Mesenchymal stem cell (in vitro differentiated cells and primary cell): ENCODE measurements around the gene BTBD7.

Experiments used
- DNase-seq: peaks from one replicate; pipeline ENCODE4 v3.0.0-alpha.2; 2013
- H2AFZ ChIP-seq: one replicate; pipeline ENCODE4 v1.6.1; 2013; ENCODE audit warnings: low read depth, mild to moderate bottlenecking, control low read depth, inconsistent platforms, low read length, moderate library complexity
- H2AK5ac ChIP-seq: 2 replicates; pipeline ENCODE4 v1.6.1; 2013; ENCODE audit warnings: low read length, moderate library complexity, mild to moderate bottlenecking, inconsistent platforms; ENCODE audit not compliant: severe bottlenecking
- H2BK120ac ChIP-seq: one replicate; pipeline ENCODE4 v1.6.1; 2013; ENCODE audit warnings: low read depth, mild to moderate bottlenecking, inconsistent platforms, low read length, moderate library complexity
- H2BK12ac ChIP-seq, 2 experiments: one replicate each; pipeline ENCODE4 v1.6.1; 2013; ENCODE audit warnings: inconsistent platforms in 2 of 2, low read length in 2 of 2, mild to moderate bottlenecking in 2 of 2, moderate library complexity in 2 of 2, control low read depth in 1 of 2
- H2BK15ac ChIP-seq: one replicate; pipeline ENCODE4 v1.6.1; 2013; ENCODE audit warnings: mild to moderate bottlenecking, low read depth, inconsistent platforms; ENCODE audit not compliant: poor library complexity, severe bottlenecking
- H2BK5ac ChIP-seq: 2 replicates; pipeline ENCODE4 v1.6.1; 2013; ENCODE audit warnings: low read depth, mild to moderate bottlenecking, low read length, control low read depth, inconsistent platforms; ENCODE audit not compliant: poor library complexity, severe bottlenecking
- H3K14ac ChIP-seq, 2 experiments: one replicate each; pipeline ENCODE4 v1.6.1; 2013; ENCODE audit warnings: inconsistent platforms in 2 of 2, low read length in 2 of 2, control low read depth in 1 of 2, mild to moderate bottlenecking in 1 of 2, moderate library complexity in 1 of 2
- H3K18ac ChIP-seq, 2 experiments: one replicate each; pipeline ENCODE4 v1.6.1; 2013; ENCODE audit warnings: inconsistent platforms in 2 of 2, low read length in 2 of 2, control low read depth in 1 of 2, low read depth in 1 of 2, mild to moderate bottlenecking in 1 of 2
- H3K23ac ChIP-seq, 2 experiments: one replicate each; pipeline ENCODE4 v1.6.1; 2013; ENCODE audit warnings: inconsistent platforms in 2 of 2, low read length in 2 of 2, mild to moderate bottlenecking in 2 of 2, moderate library complexity in 2 of 2, control low read depth in 1 of 2
- H3K27ac ChIP-seq: 2 replicates; pipeline ENCODE4 v1.5.1; 2013; ENCODE audit warnings: mild to moderate bottlenecking, moderate library complexity, low read length, control low read depth, inconsistent platforms; ENCODE audit not compliant: poor library complexity, severe bottlenecking
- H3K27me3 ChIP-seq, 2 experiments: 2 replicates each; pipeline versions ENCODE4 v1.6.1 to v1.7.0; 2013; ENCODE audit warnings: low read length in 2 of 2, mild to moderate bottlenecking in 2 of 2, moderate library complexity in 2 of 2, control low read depth in 1 of 2, inconsistent platforms in 1 of 2; ENCODE audit not compliant: control insufficient read depth in 1 of 2, insufficient read depth in 1 of 2
- H3K36me3 ChIP-seq, 2 experiments: 2 replicates each; pipeline versions ENCODE4 v1.6.1 to v1.7.0; 2013; ENCODE audit warnings: low read length in 2 of 2, control low read depth in 1 of 2, inconsistent platforms in 1 of 2, low read depth in 1 of 2, mild to moderate bottlenecking in 1 of 2; ENCODE audit not compliant: insufficient read depth in 2 of 2, control insufficient read depth in 1 of 2
- H3K4ac ChIP-seq, 2 experiments: one replicate each; pipeline ENCODE4 v1.6.1; 2013; ENCODE audit warnings: inconsistent platforms in 2 of 2, low read length in 2 of 2, mild to moderate bottlenecking in 2 of 2, moderate library complexity in 2 of 2, control low read depth in 1 of 2, low read depth in 1 of 2
- H3K4me1 ChIP-seq: 2 replicates; pipeline ENCODE4 v1.6.1; 2013; ENCODE audit warnings: low read depth, low read length, control low read depth; ENCODE audit not compliant: control insufficient read depth, insufficient read depth
- H3K4me2 ChIP-seq: 2 replicates; pipeline ENCODE4 v1.6.1; 2013; ENCODE audit warnings: low read length, mild to moderate bottlenecking, inconsistent platforms; ENCODE audit not compliant: poor library complexity, severe bottlenecking
- H3K4me3 ChIP-seq, 2 experiments: 2 replicates each; pipeline versions ENCODE4 v1.5.1 to v1.7.0; 2013; ENCODE audit warnings: low read length in 2 of 2, mild to moderate bottlenecking in 2 of 2, control low read depth in 1 of 2, low read depth in 1 of 2; ENCODE audit not compliant: insufficient read depth in 1 of 2
- H3K79me1 ChIP-seq: replicated peaks from 2 replicates; pipeline ENCODE4 v1.6.1; 2013; ENCODE audit warnings: mild to moderate bottlenecking, control low read depth, low read length, inconsistent platforms; ENCODE audit not compliant: poor library complexity, severe bottlenecking
- H3K9ac ChIP-seq: 2 replicates; pipeline ENCODE4 v1.7.0; 2013; ENCODE audit warnings: mild to moderate bottlenecking, low read length, moderate library complexity
- H3K9me3 ChIP-seq: 2 replicates; pipeline ENCODE4 v1.7.0; 2013; ENCODE audit warnings: mild to moderate bottlenecking, low read length; ENCODE audit not compliant: control insufficient read depth
- H4K8ac ChIP-seq: one replicate; pipeline ENCODE4 v1.6.1; 2013; ENCODE audit warnings: inconsistent platforms, mild to moderate bottlenecking, low read length, moderate library complexity
- H4K91ac ChIP-seq: one replicate; pipeline ENCODE4 v1.6.1; 2013; ENCODE audit warnings: mild to moderate bottlenecking, low read length, inconsistent platforms
- WGBS: methylation state at CpG from one replicate; pipeline ENCODE4 v1.1.7; 2013; ENCODE audit warnings: mixed read lengths; 5-methylcytosine and 5-hydroxymethylcytosine counted together

BTBD7 gene

DNA sequence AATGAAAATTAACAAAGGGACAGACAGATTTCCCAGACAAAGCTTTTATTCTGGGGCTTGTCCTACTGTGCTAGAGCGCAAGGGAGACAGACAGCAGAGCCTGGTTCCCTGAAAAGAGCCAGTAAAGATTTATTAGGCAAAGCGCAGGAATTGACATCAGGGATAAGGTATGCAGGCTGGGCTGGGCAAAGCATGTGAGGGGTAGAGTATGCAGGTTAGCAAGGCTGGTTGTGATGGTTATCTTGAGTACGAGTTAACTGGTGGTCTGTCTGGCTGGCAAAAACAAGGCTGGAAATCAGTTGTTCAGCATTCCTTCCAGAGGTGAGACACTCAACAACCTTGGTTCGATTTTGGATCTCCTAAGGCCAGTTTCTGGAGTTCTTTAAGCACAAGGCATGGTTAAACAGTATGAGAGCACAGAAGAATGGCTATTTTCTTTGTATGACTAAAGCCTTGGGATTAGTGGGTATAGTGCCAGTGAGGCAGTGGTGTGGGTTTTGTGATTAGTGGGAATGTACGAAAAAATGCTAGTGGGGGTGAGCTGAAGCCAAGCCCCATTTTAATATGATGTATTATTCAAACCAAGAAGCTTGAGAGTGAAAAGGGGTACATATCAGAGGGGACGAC lies 30.9 kb downstream of the BTBD7 start:
- H2BK120ac ChIP-seq: no peak overlapping the region
- no peak overlapping the region for H3K14ac ChIP-seq
- 70% methylated on average over 5 of the region's 6 CpGs for WGBS
- no peaks in the 10 kb centered on the region for H3K36me3 ChIP-seq
- H3K9ac ChIP-seq: no peak overlapping the region
- no peak overlapping the region for H2AFZ ChIP-seq
- no peak overlapping the region for H3K18ac ChIP-seq
- H3K4ac ChIP-seq: no peak overlapping the region
- no peaks in the 10 kb centered on the region for H3K9me3 ChIP-seq
- H3K27me3 ChIP-seq: no peaks in the 10 kb centered on the region
- H4K8ac ChIP-seq: no peak overlapping the region
- no peak overlapping the region for H2BK15ac ChIP-seq
- peak overlapping the region; percentile 15 for H2BK5ac ChIP-seq
- no peak overlapping the region for H3K23ac ChIP-seq
- H3K4me2 ChIP-seq: no peak overlapping the region
- no peak overlapping the region for H4K91ac ChIP-seq
- no peak overlapping the region for H2BK12ac ChIP-seq
- peaks cover 2% of the 10 kb centered on the region for H3K79me1 ChIP-seq
- no peak overlapping the region for H3K4me3 ChIP-seq
- peaks cover 14% of the 10 kb centered on the region for H3K4me1 ChIP-seq
- peak overlapping the region; percentile 99 for H3K27ac ChIP-seq
- DNase-seq: peak; percentile 32
- H2AK5ac ChIP-seq: peak overlapping the region; percentile 94

DNA sequence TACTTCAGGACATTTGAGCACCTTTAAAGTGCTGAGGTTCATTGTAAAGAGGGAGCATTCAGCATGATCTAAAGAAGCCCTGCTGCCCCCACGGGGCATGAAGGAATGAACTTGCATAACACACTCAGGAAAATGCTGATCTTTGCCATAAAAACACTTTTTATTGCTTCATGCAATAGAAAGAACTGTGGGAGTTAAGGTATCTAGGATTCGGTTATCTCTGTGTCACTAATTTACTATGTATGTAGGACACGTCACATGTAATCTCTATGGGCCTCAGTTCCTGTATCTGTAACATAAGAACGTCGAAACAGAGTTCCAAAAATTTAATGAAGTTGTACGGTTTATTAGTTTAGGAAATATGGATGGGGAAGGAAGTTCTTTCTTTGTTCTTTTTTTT lies 33.0 kb downstream of the BTBD7 start:
- H2BK15ac ChIP-seq: no peak overlapping the region
- H3K9ac ChIP-seq: no peak overlapping the region
- peaks cover 12% of the 10 kb centered on the region for H3K4me1 ChIP-seq
- H3K27ac ChIP-seq: no peak overlapping the region
- H3K14ac ChIP-seq: no peak overlapping the region
- H3K36me3 ChIP-seq: peaks cover 0 to under 1% of the 10 kb centered on the region in 2 experiments
- H3K4me2 ChIP-seq: no peak overlapping the region
- no peak overlapping the region for H3K18ac ChIP-seq
- H3K4me3 ChIP-seq: no peak overlapping the region
- no peak overlapping the region for H2AFZ ChIP-seq
- H3K27me3 ChIP-seq: no peaks in the 10 kb centered on the region
- no peak overlapping the region for H2BK5ac ChIP-seq
- no peak overlapping the region for H2AK5ac ChIP-seq
- no peak overlapping the region for H3K23ac ChIP-seq
- 98% methylated on average over 5 of the region's 6 CpGs for WGBS
- H4K8ac ChIP-seq: no peak overlapping the region
- no peak for DNase-seq
- no peak overlapping the region for H3K4ac ChIP-seq
- no peaks in the 10 kb centered on the region for H3K9me3 ChIP-seq
- H3K79me1 ChIP-seq: peaks cover 2% of the 10 kb centered on the region
- H4K91ac ChIP-seq: no peak overlapping the region
- no peak overlapping the region for H2BK12ac ChIP-seq
- no peak overlapping the region for H2BK120ac ChIP-seq

DNA sequence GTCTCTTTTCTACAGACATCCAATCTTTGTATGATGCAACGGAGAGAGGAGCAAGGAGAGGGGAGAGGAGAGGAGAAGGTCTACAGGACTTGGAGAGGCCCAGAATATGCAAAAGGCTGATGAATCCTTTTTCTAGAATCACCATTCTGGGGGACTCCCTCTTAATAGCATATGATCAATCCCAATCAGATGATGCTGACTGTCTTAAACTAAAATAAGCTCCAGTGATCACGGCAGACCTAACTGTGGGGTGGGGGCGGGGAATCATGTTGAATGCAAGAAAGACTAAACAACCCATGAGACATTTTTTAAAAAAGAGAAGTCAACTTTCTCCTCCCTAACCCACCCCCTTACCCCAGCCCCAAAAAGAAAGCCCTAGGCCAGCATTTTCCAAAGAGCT lies 33.4 kb downstream of the BTBD7 start:
- no peak overlapping the region for H3K14ac ChIP-seq
- H2AK5ac ChIP-seq: no peak overlapping the region
- no peaks in the 10 kb centered on the region for H3K9me3 ChIP-seq
- no peak overlapping the region for H4K91ac ChIP-seq
- peaks cover 11% of the 10 kb centered on the region for H3K4me1 ChIP-seq
- no peak overlapping the region for H3K23ac ChIP-seq
- no peak overlapping the region for H3K4me2 ChIP-seq
- WGBS: 100% methylated on average over 2 of the region's 3 CpGs
- peaks cover 0 to 5% of the 10 kb centered on the region in 2 experiments for H3K36me3 ChIP-seq
- peaks cover 5% of the 10 kb centered on the region for H3K79me1 ChIP-seq
- no peak overlapping the region for H2BK120ac ChIP-seq
- H3K18ac ChIP-seq: no peak overlapping the region
- no peak overlapping the region for H3K27ac ChIP-seq
- H4K8ac ChIP-seq: no peak overlapping the region
- H2BK15ac ChIP-seq: no peak overlapping the region
- H2BK5ac ChIP-seq: no peak overlapping the region
- no peaks in the 10 kb centered on the region for H3K27me3 ChIP-seq
- H2BK12ac ChIP-seq: no peak overlapping the region
- no peak for DNase-seq
- H3K9ac ChIP-seq: no peak overlapping the region
- H2AFZ ChIP-seq: no peak overlapping the region
- H3K4me3 ChIP-seq: no peak overlapping the region
- no peak overlapping the region for H3K4ac ChIP-seq

DNA sequence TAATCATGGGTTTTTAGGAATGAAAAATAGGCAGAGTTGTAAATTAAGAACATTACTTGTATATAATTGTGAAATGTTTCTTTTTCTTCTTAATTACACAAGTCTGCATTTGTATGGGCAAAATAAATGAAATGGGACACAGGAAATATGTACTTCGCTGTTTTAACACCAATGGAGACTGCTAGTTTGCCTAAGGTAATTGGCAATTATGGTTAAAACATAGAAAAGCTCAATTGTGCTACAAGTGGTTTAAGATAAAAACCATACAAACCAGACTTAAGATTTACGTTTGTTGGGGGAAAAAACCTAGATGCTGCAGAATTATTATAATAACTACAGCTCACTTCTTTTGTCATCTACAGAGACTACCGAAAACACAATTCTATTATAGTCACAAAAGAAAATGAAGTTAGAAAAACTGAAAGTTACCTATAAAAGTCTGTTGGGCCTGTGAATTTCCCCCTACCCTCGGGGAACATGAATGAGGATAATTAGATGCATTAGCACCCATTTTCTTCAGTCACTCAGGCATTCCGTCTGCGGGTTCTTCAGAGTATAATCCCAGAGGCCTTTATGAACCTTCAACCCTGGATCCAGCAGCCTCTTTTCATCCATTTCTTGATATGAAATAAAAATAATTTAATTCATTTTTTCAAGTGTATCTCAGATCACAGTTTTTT lies 37.2 kb downstream of the BTBD7 start:
- Histone ChIP-seq H3K27ac (no peak overlapping the region), H3K14ac (no peak overlapping the region), H3K23ac (no peak overlapping the region), H3K4ac (no peak overlapping the region), H2BK5ac (no peak overlapping the region), H4K91ac (no peak overlapping the region), H3K4me1 (peaks cover 1% of the 10 kb centered on the region), H2AFZ (no peak overlapping the region), H3K79me1 (peaks cover 10% of the 10 kb centered on the region), H3K18ac (no peak overlapping the region), H3K9ac (no peak overlapping the region), H3K4me3 (no peak overlapping the region), H3K27me3 (no peaks in the 10 kb centered on the region), H2BK12ac (no peak overlapping the region), H3K9me3 (no peaks in the 10 kb centered on the region), H4K8ac (no peak overlapping the region), H2AK5ac (no peak overlapping the region), H2BK120ac (no peak overlapping the region), H2BK15ac (no peak overlapping the region), H3K36me3 (peaks cover 0 to 27% of the 10 kb centered on the region in 2 experiments), H3K4me2 (no peak overlapping the region)
- WGBS: 100% methylated on average over 2 of the region's 6 CpGs
- no peak for DNase-seq
